Measurements from ENCODE around the gene NEIL3.

The NEIL3 gene

DNA sequence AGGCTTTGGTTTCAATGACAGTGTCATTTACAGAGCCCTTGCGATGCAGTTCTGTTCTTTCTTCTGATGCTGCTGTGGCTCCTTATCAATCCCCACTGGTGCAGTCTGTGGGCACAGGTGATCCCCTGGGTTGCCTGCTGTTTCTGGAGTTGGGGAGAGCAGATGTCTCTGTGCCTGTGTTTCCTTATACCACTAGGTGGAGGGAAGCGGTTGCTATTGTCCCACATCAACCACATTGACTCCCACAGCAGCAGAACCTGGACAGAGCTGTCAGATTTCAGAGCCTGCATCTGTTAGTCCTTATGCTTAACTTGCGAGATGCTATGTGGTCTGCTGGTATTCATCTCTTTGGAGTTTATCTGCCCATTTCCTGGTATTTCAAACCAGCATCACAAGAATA is 57.7 kb downstream of the NEIL3 start:
- H3K9me2 ChIP-seq (replicated peaks; ENCODE audit: control insufficient read depth, low read length), result no peaks in the 10 kb centered on the region
- no peak overlapping the region for H3K4me2 ChIP-seq (ENCODE audit: low read length)
- no peaks in the 10 kb centered on the region for H3K27me3 ChIP-seq (ENCODE audit: control insufficient read depth, low read length)
- no peaks in the 10 kb centered on the region for H3F3A ChIP-seq (ENCODE audit: control insufficient read depth, insufficient read depth)
- peaks cover 10% of the 10 kb centered on the region for H3K36me3 ChIP-seq (ENCODE audit: control insufficient read depth, low read length)
- H4K20me1 ChIP-seq (ENCODE audit: control insufficient read depth, insufficient read depth, low read depth, low read length), result no peaks in the 10 kb centered on the region
- H3K9me3 ChIP-seq (ENCODE audit: control insufficient read depth, insufficient read depth, low read length), result no peaks in the 10 kb centered on the region
- no peak overlapping the region for H3K4me3 ChIP-seq (ENCODE audit: low read length)
- H3K27ac ChIP-seq (ENCODE audit: low read depth, low read length), result no peak overlapping the region
- no peak for TF ChIP-seq EZH2phosphoT487 (IDR thresholded peaks at IDR 0.05; ENCODE audit: borderline replicate concordance, low read length)
- TF ChIP-seq, protein P1, sequence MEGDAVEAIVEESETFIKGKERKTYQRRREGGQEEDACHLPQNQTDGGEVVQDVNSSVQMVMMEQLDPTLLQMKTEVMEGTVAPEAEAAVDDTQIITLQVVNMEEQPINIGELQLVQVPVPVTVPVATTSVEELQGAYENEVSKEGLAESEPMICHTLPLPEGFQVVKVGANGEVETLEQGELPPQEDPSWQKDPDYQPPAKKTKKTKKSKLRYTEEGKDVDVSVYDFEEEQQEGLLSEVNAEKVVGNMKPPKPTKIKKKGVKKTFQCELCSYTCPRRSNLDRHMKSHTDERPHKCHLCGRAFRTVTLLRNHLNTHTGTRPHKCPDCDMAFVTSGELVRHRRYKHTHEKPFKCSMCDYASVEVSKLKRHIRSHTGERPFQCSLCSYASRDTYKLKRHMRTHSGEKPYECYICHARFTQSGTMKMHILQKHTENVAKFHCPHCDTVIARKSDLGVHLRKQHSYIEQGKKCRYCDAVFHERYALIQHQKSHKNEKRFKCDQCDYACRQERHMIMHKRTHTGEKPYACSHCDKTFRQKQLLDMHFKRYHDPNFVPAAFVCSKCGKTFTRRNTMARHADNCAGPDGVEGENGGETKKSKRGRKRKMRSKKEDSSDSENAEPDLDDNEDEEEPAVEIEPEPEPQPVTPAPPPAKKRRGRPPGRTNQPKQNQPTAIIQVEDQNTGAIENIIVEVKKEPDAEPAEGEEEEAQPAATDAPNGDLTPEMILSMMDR (IDR thresholded peaks at IDR 0.05; ENCODE audit: low read depth, low read length, poor library complexity, severe bottlenecking), result no peak
- H3K4me1 ChIP-seq (ENCODE audit: control insufficient read depth, low read length), result no peaks in the 10 kb centered on the region
- H3K79me2 ChIP-seq (ENCODE audit: control insufficient read depth, low read length), result no peaks in the 10 kb centered on the region

DNA sequence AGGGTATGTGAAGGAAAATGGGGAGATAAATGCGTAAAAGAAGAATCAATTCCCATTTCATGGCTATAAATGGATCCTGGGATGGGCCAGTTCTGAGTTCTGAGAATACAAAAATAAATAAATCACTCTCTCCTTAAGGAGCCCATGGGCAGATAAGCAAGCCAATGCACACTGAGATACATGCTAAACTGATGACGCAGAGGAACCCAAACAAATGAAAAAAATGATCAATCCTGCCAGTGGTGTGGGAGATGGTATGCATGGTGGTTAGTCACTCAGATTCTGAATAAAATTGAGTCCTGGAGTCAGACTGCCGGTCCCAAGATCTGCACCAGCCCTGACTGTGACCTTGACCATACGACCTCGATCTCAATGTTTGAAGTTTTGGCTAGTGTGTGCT is 59.7 kb downstream of the NEIL3 start:
- TF ChIP-seq EZH2phosphoT487 (IDR thresholded peaks at IDR 0.05; ENCODE audit: borderline replicate concordance, low read length), result no peak
- TF ChIP-seq, protein P1 (IDR thresholded peaks at IDR 0.05; ENCODE audit: low read depth, low read length, poor library complexity, severe bottlenecking), result no peak
- Histone ChIP-seq H3F3A (ENCODE audit: control insufficient read depth, insufficient read depth) (no peaks in the 10 kb centered on the region), H3K79me2 (ENCODE audit: control insufficient read depth, low read length) (no peaks in the 10 kb centered on the region), H4K20me1 (ENCODE audit: control insufficient read depth, insufficient read depth, low read depth, low read length) (no peaks in the 10 kb centered on the region), H3K4me3 (ENCODE audit: low read length) (no peak overlapping the region), H3K9me2 (replicated peaks; ENCODE audit: control insufficient read depth, low read length) (no peaks in the 10 kb centered on the region), H3K27me3 (ENCODE audit: control insufficient read depth, low read length) (no peaks in the 10 kb centered on the region), H3K9me3 (ENCODE audit: control insufficient read depth, insufficient read depth, low read length) (no peaks in the 10 kb centered on the region), H3K27ac (ENCODE audit: low read depth, low read length) (no peak overlapping the region), H3K4me2 (ENCODE audit: low read length) (no peak overlapping the region), H3K36me3 (ENCODE audit: control insufficient read depth, low read length) (no peaks in the 10 kb centered on the region), H3K4me1 (ENCODE audit: control insufficient read depth, low read length) (no peaks in the 10 kb centered on the region)

DNA sequence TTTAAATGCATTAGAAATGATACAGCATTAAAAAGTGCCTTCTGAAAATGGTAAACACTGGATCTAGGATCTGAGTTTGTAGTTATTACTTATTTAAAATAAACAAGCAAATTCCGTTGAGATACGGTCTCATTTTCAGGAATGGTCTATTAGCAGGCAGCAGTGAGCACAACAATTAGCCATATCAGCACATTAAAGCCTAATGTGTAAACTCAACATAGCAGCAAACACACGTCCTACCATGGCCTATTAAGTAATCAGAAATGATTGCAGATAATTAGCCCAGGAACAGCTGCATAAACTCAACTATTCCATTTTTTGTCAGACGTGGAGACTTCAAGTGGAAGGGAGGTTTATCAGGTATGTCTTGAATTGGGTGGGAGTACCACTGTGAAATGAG is 61.8 kb downstream of the NEIL3 start:
- Histone ChIP-seq H3K27me3 (ENCODE audit: control insufficient read depth, low read length) (0 out of 2 replicates have a peak, but pooled peaks cover under 1% of the 10 kb centered on the region), H3F3A (ENCODE audit: control insufficient read depth, insufficient read depth) (no peaks in the 10 kb centered on the region), H3K9me2 (replicated peaks; ENCODE audit: control insufficient read depth, low read length) (no peaks in the 10 kb centered on the region), H3K4me2 (ENCODE audit: low read length) (no peak overlapping the region), H3K9me3 (ENCODE audit: control insufficient read depth, insufficient read depth, low read length) (no peaks in the 10 kb centered on the region), H3K79me2 (ENCODE audit: control insufficient read depth, low read length) (no peaks in the 10 kb centered on the region), H3K36me3 (ENCODE audit: control insufficient read depth, low read length) (no peaks in the 10 kb centered on the region), H3K27ac (ENCODE audit: low read depth, low read length) (no peak overlapping the region), H4K20me1 (ENCODE audit: control insufficient read depth, insufficient read depth, low read depth, low read length) (no peaks in the 10 kb centered on the region), H3K4me3 (ENCODE audit: low read length) (no peak overlapping the region), H3K4me1 (ENCODE audit: control insufficient read depth, low read length) (no peaks in the 10 kb centered on the region)
- TF ChIP-seq, protein P1 (IDR thresholded peaks at IDR 0.05; ENCODE audit: low read depth, low read length, poor library complexity, severe bottlenecking), result no peak
- no peak for TF ChIP-seq EZH2phosphoT487 (IDR thresholded peaks at IDR 0.05; ENCODE audit: borderline replicate concordance, low read length)

DNA sequence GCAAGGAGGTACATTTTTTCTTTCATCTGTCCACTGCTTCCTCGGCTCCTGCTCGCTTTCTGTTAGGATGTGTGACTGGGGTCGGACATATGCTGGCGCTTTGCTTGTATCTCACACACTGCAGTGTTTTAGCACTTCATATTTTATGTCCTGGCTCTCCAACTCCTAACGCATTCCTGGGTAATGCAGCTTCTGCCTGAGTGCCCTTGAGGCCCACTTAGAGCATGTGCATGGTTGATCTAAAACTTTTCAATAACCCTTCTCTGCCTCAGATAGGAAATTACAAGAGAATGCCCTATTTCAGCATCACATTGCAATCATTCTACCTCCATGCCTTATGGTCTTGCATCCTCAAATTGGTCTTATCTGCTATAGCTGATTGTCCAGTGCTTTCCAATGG is 65.3 kb downstream of the NEIL3 start:
- TF ChIP-seq EZH2phosphoT487 (IDR thresholded peaks at IDR 0.05; ENCODE audit: borderline replicate concordance, low read length), result no peak
- H3K4me1 ChIP-seq (ENCODE audit: control insufficient read depth, low read length), result no peaks in the 10 kb centered on the region
- H3K9me3 ChIP-seq (ENCODE audit: control insufficient read depth, insufficient read depth, low read length), result no peaks in the 10 kb centered on the region
- H3F3A ChIP-seq (ENCODE audit: control insufficient read depth, insufficient read depth), result no peaks in the 10 kb centered on the region
- no peak overlapping the region for H3K27ac ChIP-seq (ENCODE audit: low read depth, low read length)
- no peak overlapping the region for H3K4me2 ChIP-seq (ENCODE audit: low read length)
- H4K20me1 ChIP-seq (ENCODE audit: control insufficient read depth, insufficient read depth, low read depth, low read length), result no peaks in the 10 kb centered on the region
- H3K79me2 ChIP-seq (ENCODE audit: control insufficient read depth, low read length), result no peaks in the 10 kb centered on the region
- no peaks in the 10 kb centered on the region for H3K9me2 ChIP-seq (replicated peaks; ENCODE audit: control insufficient read depth, low read length)
- H3K36me3 ChIP-seq (ENCODE audit: control insufficient read depth, low read length), result no peaks in the 10 kb centered on the region
- no peak overlapping the region for H3K4me3 ChIP-seq (ENCODE audit: low read length)
- H3K27me3 ChIP-seq (ENCODE audit: control insufficient read depth, low read length), result peaks cover 5% of the 10 kb centered on the region
